Esophagus muscularis mucosa (tissue), 4 donors: ENCODE data around the gene LILRA5. TPM values are rescaled to one million over a fixed set of nuclear protein-coding genes. Genes with fewer than 3 reads are reported as not detected.

Experiments used
- DNase-seq: peaks from one replicate; pipeline ENCODE4 v3.0.0-alpha.2; 2017; ENCODE audit errors: extremely low spot score
- H3K27ac ChIP-seq, 4 donors: fragments of 200-600 bp; sonication (generic); replicated peaks in 1 of 4; 1 replicate in 3 of 4; 2 replicates in 1 of 4; pipeline ENCODE4 v1.5.1; 2016 to 2019; ENCODE audit warnings: mild to moderate bottlenecking in 1 of 4
- H3K27me3 ChIP-seq, 4 donors: fragments of 200-600 bp; sonication (generic); one replicate each; pipeline versions ENCODE4 v1.5.1 to v1.6.0; 2016 to 2019
- H3K36me3 ChIP-seq, 4 donors: fragments of 200-600 bp; sonication (generic); one replicate each; pipeline ENCODE4 v1.5.1; 2016 to 2019
- H3K4me1 ChIP-seq, 4 donors: fragments of 200-600 bp; sonication (generic); one replicate each; pipeline ENCODE4 v1.5.1; 2016 to 2019
- H3K4me3 ChIP-seq, 4 donors: fragments of 200-600 bp; sonication (generic); 1 replicate in 2 of 4; 2 replicates in 2 of 4; pipeline ENCODE4 v1.5.1; 2016 to 2019; ENCODE audit warnings: mild to moderate bottlenecking in 4 of 4, moderate library complexity in 1 of 4
- H3K9me3 ChIP-seq, 4 donors: fragments of 200-600 bp; sonication (generic); 1 replicate in 3 of 4; 2 replicates in 1 of 4; pipeline ENCODE4 v1.5.1; 2016 to 2019
- EP300 ChIP-seq: sonication (generic); formaldehyde crosslinking; IDR thresholded peaks from one replicate; pipeline ENCODE4 v1.6.1; 2017; ENCODE audit warnings: antibody characterized with exemption
- POLR2A ChIP-seq: fragments of 450-650 bp; IDR thresholded peaks from one replicate; pipeline ENCODE4 v1.6.1; 2017; ENCODE audit warnings: antibody characterized with exemption, moderate library complexity, mild to moderate bottlenecking, low read depth
- POLR2AphosphoS5 ChIP-seq, 2 donors: sonication (generic); formaldehyde crosslinking; IDR thresholded peaks; one replicate each; pipeline ENCODE4 v1.6.1; 2017; ENCODE audit warnings: antibody characterized with exemption in 2 of 2
- WGBS: methylation state at CpG from one replicate; pipeline ENCODE4 v1.1.5; 2018; 5-methylcytosine and 5-hydroxymethylcytosine counted together
- intact Hi-C: fragments of 100-400 bp; cut with DNase I; formaldehyde crosslinking; loops from one replicate; pipeline ENCODE4 v1.15.1; 2023
- total RNA-seq, 4 donors: library from RNA; depleted of rRNA; stranded (reverse); fragments of >200 nt; gene quantifications; one replicate each; pipeline versions ENCODE4 v1.1.0 to v1.2.1, GENCODE V29; 2016
- TF ChIP-seq, protein P1 (sequence below), 3 experiments: fragments of 200-600 bp in 2 of 3; fragments of 450-650 bp in 1 of 3; sonication (generic) in 2 of 3; IDR thresholded peaks; one replicate each; pipeline ENCODE4 v1.5.1; 2017 to 2019; ENCODE audit warnings: antibody characterized with exemption in 3 of 3, mild to moderate bottlenecking in 2 of 3, moderate library complexity in 1 of 3

LILRA5 gene
- total RNA-seq, 4 donors from 2014 or later: 1.5 to 12.1 (median 2.7) TPM

DNA sequence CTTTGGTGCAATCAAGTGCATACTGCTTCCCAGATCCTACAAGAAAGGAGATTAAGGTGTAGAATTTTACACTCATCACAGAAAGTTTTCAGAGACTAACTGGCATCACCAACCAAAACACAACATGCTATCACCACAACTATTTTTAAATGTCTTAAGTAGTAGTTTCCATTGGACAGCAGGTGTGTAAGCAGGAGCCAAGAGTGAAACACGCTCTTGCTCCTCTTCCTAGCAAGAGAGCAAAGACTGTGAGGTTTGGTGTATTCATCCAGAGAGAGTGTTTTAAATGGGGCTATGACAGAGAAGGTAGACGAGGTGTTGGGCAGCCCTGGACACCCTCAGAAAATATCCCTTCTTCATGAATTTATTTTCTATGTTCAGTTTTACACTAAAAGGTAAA lies 38.5 kb upstream of the LILRA5 start:
- intact Hi-C loops: no loop called here
- TF ChIP-seq POLR2A (no peak), EP300 (no peak), POLR2AphosphoS5 (IDR thresholded peaks at IDR 0.05) (no peak)
- TF ChIP-seq, protein P1, sequence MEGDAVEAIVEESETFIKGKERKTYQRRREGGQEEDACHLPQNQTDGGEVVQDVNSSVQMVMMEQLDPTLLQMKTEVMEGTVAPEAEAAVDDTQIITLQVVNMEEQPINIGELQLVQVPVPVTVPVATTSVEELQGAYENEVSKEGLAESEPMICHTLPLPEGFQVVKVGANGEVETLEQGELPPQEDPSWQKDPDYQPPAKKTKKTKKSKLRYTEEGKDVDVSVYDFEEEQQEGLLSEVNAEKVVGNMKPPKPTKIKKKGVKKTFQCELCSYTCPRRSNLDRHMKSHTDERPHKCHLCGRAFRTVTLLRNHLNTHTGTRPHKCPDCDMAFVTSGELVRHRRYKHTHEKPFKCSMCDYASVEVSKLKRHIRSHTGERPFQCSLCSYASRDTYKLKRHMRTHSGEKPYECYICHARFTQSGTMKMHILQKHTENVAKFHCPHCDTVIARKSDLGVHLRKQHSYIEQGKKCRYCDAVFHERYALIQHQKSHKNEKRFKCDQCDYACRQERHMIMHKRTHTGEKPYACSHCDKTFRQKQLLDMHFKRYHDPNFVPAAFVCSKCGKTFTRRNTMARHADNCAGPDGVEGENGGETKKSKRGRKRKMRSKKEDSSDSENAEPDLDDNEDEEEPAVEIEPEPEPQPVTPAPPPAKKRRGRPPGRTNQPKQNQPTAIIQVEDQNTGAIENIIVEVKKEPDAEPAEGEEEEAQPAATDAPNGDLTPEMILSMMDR (IDR thresholded peaks at IDR 0.05): no peak
- no peaks in the 10 kb centered on the region for H3K36me3 ChIP-seq
- DNase-seq: no peak
- peaks cover 0 to 19% (median 0%) of the 10 kb centered on the region in 4 donors for H3K27me3 ChIP-seq
- whole genome bisulfite sequencing: 65% methylated on average over 2 of the region's 2 CpGs
- no peaks in the 10 kb centered on the region for H3K9me3 ChIP-seq
- no peak overlapping the region for H3K4me3 ChIP-seq
- H3K4me1 ChIP-seq: no peaks in the 10 kb centered on the region
- H3K27ac ChIP-seq: no peak overlapping the region

DNA sequence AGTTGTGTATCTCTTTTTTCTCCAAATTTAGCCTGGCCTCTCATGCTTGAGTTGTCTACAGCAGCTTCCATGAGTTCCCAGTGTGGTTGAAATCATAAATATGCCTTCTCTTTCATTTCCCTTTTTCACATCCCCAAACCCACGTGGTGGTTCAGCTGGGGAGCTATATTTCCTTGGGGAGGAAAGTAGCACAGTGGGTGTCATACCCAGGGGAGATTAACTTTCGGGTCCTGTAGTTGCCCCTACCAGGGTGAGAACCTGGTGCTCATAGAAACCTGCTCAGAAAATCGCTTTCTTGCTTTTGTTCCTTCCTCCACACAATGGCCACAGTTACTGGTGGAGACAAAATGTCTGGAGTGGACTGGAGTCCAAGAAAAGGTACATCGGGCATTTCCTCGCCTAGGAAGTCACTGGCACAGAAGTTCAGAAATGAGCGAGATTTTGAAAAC lies 33.0 kb upstream of the LILRA5 start:
- WGBS: 70% methylated on average over 5 of the region's 6 CpGs
- H3K27me3 ChIP-seq: peaks cover 0 to 18% (median 0%) of the 10 kb centered on the region in 4 donors
- H3K27ac ChIP-seq: no peak overlapping the region
- TF ChIP-seq POLR2AphosphoS5 (IDR thresholded peaks at IDR 0.05): no peak
- no peak for TF ChIP-seq POLR2A
- TF ChIP-seq EP300: no peak
- TF ChIP-seq, protein P1 (IDR thresholded peaks at IDR 0.05): no peak
- DNase-seq: no peak
- intact Hi-C loops: no loop called here
- H3K36me3 ChIP-seq: no peaks in the 10 kb centered on the region
- H3K9me3 ChIP-seq: no peaks in the 10 kb centered on the region
- no peak overlapping the region for H3K4me3 ChIP-seq
- no peaks in the 10 kb centered on the region for H3K4me1 ChIP-seq

DNA sequence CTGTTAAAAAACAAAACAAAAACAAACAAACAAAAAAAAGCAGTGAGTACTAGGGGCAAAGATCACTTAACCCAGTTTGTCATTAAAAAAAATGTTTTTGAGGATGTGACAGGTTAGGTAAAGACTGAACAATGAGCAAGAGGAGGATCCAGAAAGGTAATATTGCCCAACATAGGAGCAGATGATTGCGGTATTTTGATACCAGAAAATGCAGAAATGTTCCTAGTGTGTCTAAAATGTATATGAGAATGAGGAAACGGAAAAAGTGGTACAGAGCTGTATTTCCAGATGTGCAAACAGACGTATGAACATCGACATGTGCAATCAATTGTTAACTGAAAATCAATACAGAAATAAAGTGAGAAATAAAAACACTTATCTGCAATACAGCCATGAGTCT lies 30.9 kb upstream of the LILRA5 start:
- intact Hi-C loops: no loop called here
- Histone ChIP-seq H3K4me1 (no peaks in the 10 kb centered on the region), H3K27ac (no peak overlapping the region), H3K36me3 (no peaks in the 10 kb centered on the region), H3K27me3 (peaks cover 0 to 18% (median 0%) of the 10 kb centered on the region in 4 donors), H3K9me3 (no peaks in the 10 kb centered on the region), H3K4me3 (no peak overlapping the region)
- WGBS: 61% methylated on average over 4 of the region's 4 CpGs
- no peak for TF ChIP-seq EP300
- TF ChIP-seq, protein P1 (IDR thresholded peaks at IDR 0.05): no peak
- TF ChIP-seq POLR2A: no peak
- no peak for TF ChIP-seq POLR2AphosphoS5 (IDR thresholded peaks at IDR 0.05)
- no peak for DNase-seq

DNA sequence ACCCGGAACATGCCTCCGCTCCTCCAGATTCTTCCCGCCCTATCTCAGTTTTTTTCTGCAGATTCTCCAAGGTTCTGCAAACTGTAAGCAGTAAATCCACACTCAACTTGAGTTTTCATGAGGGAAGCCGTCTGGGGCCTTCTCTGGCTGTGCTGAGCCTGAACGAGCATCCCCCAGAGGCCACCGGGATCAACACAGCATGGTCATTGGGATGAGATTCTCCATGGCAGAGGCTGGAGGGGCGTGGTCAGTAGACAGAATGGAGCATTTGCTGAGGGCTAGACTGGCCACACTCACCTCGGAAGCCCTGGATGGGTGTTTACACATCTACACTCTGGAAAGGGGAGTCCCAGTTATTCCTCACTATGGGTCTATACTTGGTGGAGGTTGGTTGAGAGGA lies 28.3 kb upstream of the LILRA5 start:
- Histone ChIP-seq H3K27ac (no peak overlapping the region), H3K36me3 (no peaks in the 10 kb centered on the region), H3K4me3 (no peak overlapping the region), H3K4me1 (no peaks in the 10 kb centered on the region), H3K27me3 (peaks cover 0 to 33% (median 0%) of the 10 kb centered on the region in 4 donors), H3K9me3 (no peaks in the 10 kb centered on the region)
- no peak for DNase-seq
- WGBS: 81% methylated on average over 8 of the region's 8 CpGs
- TF ChIP-seq POLR2AphosphoS5 (IDR thresholded peaks at IDR 0.05): no peak
- no peak for TF ChIP-seq EP300
- TF ChIP-seq, protein P1 (IDR thresholded peaks at IDR 0.05): no peak
- no peak for TF ChIP-seq POLR2A
- intact Hi-C loops: no loop called here
